CD4-positive, alpha-beta T cell (primary cell): ENCODE data around the gene TMEM200B. TPM values are rescaled to one million over a fixed set of nuclear protein-coding genes. Genes with fewer than 3 reads are reported as not detected.
"Not testable (repeated sequence)": the region's sequence is repeated elsewhere in the genome, so short reads cannot be mapped to it uniquely, and the experiment has no call there.

Experiments used
- ATAC-seq: fragments of 200-7000 bp; cut with Tn5 transposase; one replicate; pipeline ENCODE4 v1.10.0; 2022; ENCODE audit warnings: mild to moderate bottlenecking; ENCODE audit not compliant: poor library complexity
- CTCF ChIA-PET: fragments of 350-600 bp; sonication (Branson Sonifier 250); formaldehyde crosslinking; loops from one replicate; lab custom pipeline; 2021; ENCODE audit warnings: antibody characterized with exemption, inconsistent platforms; lab: Charles Lee
- POLR2A ChIA-PET: fragments of 350-600 bp; sonication (Branson Sonifier 250); formaldehyde crosslinking; loops from one replicate; lab custom pipeline; 2021; ENCODE audit warnings: antibody characterized with exemption, inconsistent platforms; lab: Charles Lee
- DNase-seq, 14 experiments: peaks; one replicate each; pipeline ENCODE4 v3.0.0-alpha.2; 2013 to 2020; ENCODE audit warnings: mixed read lengths in 2 of 14
- H3K27ac ChIP-seq, 2 donors: one replicate each; pipeline versions ENCODE4 v1.5.1 to v1.7.0; 2013; ENCODE audit warnings: low read length in 2 of 2, low read depth in 1 of 2, mild to moderate bottlenecking in 1 of 2
- H3K27me3 ChIP-seq, 2 experiments: 1 replicate in 1 of 2; 2 replicates in 1 of 2; pipeline versions ENCODE4 v1.6.1 to v1.7.0; 2013; ENCODE audit warnings: low read length in 2 of 2, control low read depth in 1 of 2, mild to moderate bottlenecking in 1 of 2, moderate library complexity in 1 of 2; ENCODE audit not compliant: insufficient read depth in 2 of 2, control insufficient read depth in 1 of 2
- H3K36me3 ChIP-seq: one replicate; pipeline ENCODE4 v1.6.1; 2013; ENCODE audit warnings: low read length, control low read depth; ENCODE audit not compliant: insufficient read depth
- H3K4me1 ChIP-seq: one replicate; pipeline ENCODE4 v1.6.1; 2013; ENCODE audit warnings: low read length, control low read depth; ENCODE audit not compliant: insufficient read depth
- H3K4me3 ChIP-seq: one replicate; pipeline ENCODE4 v1.5.1; 2013; ENCODE audit warnings: mild to moderate bottlenecking, low read length, moderate library complexity
- H3K9me3 ChIP-seq, 2 experiments: 1 replicate in 1 of 2; 2 replicates in 1 of 2; pipeline versions ENCODE4 v1.6.1 to v1.7.0; 2013; ENCODE audit warnings: low read length in 2 of 2, mild to moderate bottlenecking in 2 of 2, control low read depth in 1 of 2, moderate library complexity in 1 of 2; ENCODE audit not compliant: control insufficient read depth in 1 of 2, insufficient read depth in 1 of 2
- H3K27ac Mint-ChIP-seq: one replicate; pipeline ENCODE4 v1.8.0; 2020; ENCODE audit warnings: mixed read lengths
- H3K27me3 Mint-ChIP-seq: one replicate; pipeline ENCODE4 v1.8.0; 2021; ENCODE audit warnings: mixed read lengths
- H3K36me3 Mint-ChIP-seq: one replicate; pipeline ENCODE4 v1.8.0; 2021; ENCODE audit warnings: low read depth, mixed read lengths
- H3K4me1 Mint-ChIP-seq: one replicate; pipeline ENCODE4 v1.8.0; 2021; ENCODE audit warnings: low read depth, mixed read lengths
- H3K4me3 Mint-ChIP-seq: one replicate; pipeline ENCODE4 v1.8.0; 2020; ENCODE audit warnings: mild to moderate bottlenecking, mixed read lengths
- H3K9me3 Mint-ChIP-seq: one replicate; pipeline ENCODE4 v1.8.0; 2020; ENCODE audit warnings: mixed read lengths
- CTCF ChIP-seq: fragments of 200-600 bp; IDR thresholded peaks from one replicate; pipeline ENCODE4 v1.8.0; 2022; ENCODE audit warnings: antibody characterized with exemption, mild to moderate bottlenecking
- intact Hi-C, 2 experiments: fragments of 100-400 bp; cut with DNase I in 1 of 2; cut with micrococcal nuclease in 1 of 2; formaldehyde crosslinking; loops; one replicate each; pipeline versions ENCODE4 v1.15.1 to v1.9.0; 2023 to 2025; cut with DNase I, micrococcal nuclease
- total RNA-seq, 174 experiments: library from RNA in 2 of 174; stranded (reverse) in 2 of 174; gene quantifications; one replicate each; pipeline ENCODE4 v1.2.3 and lab custom pipeline; 2021 to 2026

Gene TMEM200B
- total RNA-seq, 2 experiments from 2014 or later, result not detected

- no peak for ATAC-seq
- H3K27ac Mint-ChIP-seq, result no peak overlapping the region
- no peak overlapping the region for H3K4me3 Mint-ChIP-seq
- ChIA-PET CTCF (no interaction called here), POLR2A (no interaction called here)
- H3K9me3 ChIP-seq, result peaks cover 0 to 4% of the 10 kb centered on the region in 2 experiments
- no peaks in the 10 kb centered on the region for H3K9me3 Mint-ChIP-seq
- no peaks in the 10 kb centered on the region for H3K4me1 Mint-ChIP-seq
- peaks cover 77% of the 10 kb centered on the region for H3K36me3 ChIP-seq
- no peaks in the 10 kb centered on the region for H3K27me3 Mint-ChIP-seq
- TF ChIP-seq CTCF, result no peak
- peaks cover 95% of the 10 kb centered on the region for H3K36me3 Mint-ChIP-seq
- H3K4me1 ChIP-seq, result no peaks in the 10 kb centered on the region
- H3K27ac ChIP-seq, result no peak overlapping the region
- no peak overlapping the region for H3K4me3 ChIP-seq
- DNase-seq, result no peak
- no peaks in the 10 kb centered on the region for H3K27me3 ChIP-seq
- intact Hi-C loops, result no loop called here
These were observed 28.7 kb downstream of the TMEM200B start for GRCh38 chr1:29094954-29095353.

- ChIA-PET CTCF (no interaction called here), POLR2A (no interaction called here)
- Mint-ChIP-seq H3K27ac (no peak overlapping the region), H3K9me3 (no peaks in the 10 kb centered on the region), H3K4me1 (no peaks in the 10 kb centered on the region), H3K36me3 (peaks cover 95% of the 10 kb centered on the region), H3K4me3 (no peak overlapping the region), H3K27me3 (no peaks in the 10 kb centered on the region)
- peaks cover 76% of the 10 kb centered on the region for H3K36me3 ChIP-seq
- H3K4me1 ChIP-seq, result no peaks in the 10 kb centered on the region
- H3K9me3 ChIP-seq, result peaks cover 0 to 4% of the 10 kb centered on the region in 2 experiments
- H3K4me3 ChIP-seq, result no peak overlapping the region
- DNase-seq (no peak), ATAC-seq (no peak)
- intact Hi-C loops, result no loop called here
- H3K27me3 ChIP-seq, result no peaks in the 10 kb centered on the region
- TF ChIP-seq CTCF, result no peak
- H3K27ac ChIP-seq, result no peak overlapping the region
These were observed 29.3 kb downstream of the TMEM200B start for GRCh38 chr1:29094433-29094832.

- H3K27ac ChIP-seq, H3K27ac Mint-ChIP-seq, POLR2A ChIA-PET, DNase-seq, H3K4me1 ChIP-seq, ATAC-seq, H3K4me3 ChIP-seq, CTCF ChIA-PET, H3K27me3 ChIP-seq, H3K27me3 Mint-ChIP-seq, H3K4me3 Mint-ChIP-seq, intact Hi-C loops, H3K9me3 Mint-ChIP-seq, H3K9me3 ChIP-seq, H3K4me1 Mint-ChIP-seq: not testable (repeated sequence)
- H3K36me3 Mint-ChIP-seq, result peaks cover 93% of the 10 kb centered on the region
- H3K36me3 ChIP-seq, result peaks cover 72% of the 10 kb centered on the region
These were observed 31.0 kb downstream of the TMEM200B start for GRCh38 chr1:29092704-29093103.

- Histone ChIP-seq H3K4me3 (no peak overlapping the region), H3K27ac (no peak overlapping the region), H3K36me3 (peaks cover 56% of the 10 kb centered on the region), H3K27me3 (no peaks in the 10 kb centered on the region), H3K4me1 (no peaks in the 10 kb centered on the region), H3K9me3 (peaks cover 0 to 4% of the 10 kb centered on the region in 2 experiments)
- DNase-seq (no peak), ATAC-seq (no peak)
- H3K36me3 Mint-ChIP-seq, result peaks cover 87% of the 10 kb centered on the region
- no peaks in the 10 kb centered on the region for H3K4me1 Mint-ChIP-seq
- POLR2A ChIA-PET, result no interaction called here
- no peaks in the 10 kb centered on the region for H3K27me3 Mint-ChIP-seq
- H3K27ac Mint-ChIP-seq, result no peak overlapping the region
- no peak overlapping the region for H3K4me3 Mint-ChIP-seq
- TF ChIP-seq CTCF, result no peak
- H3K9me3 Mint-ChIP-seq, result no peaks in the 10 kb centered on the region
- intact Hi-C loops, result no loop called here
- CTCF ChIA-PET, result no interaction called here
These were observed 32.6 kb downstream of the TMEM200B start for GRCh38 chr1:29090937-29091618.
